HG02759 (cell line): Measurements from ENCODE around the gene KIAA0232.
"Not testable (repeated sequence)": the region's sequence is repeated elsewhere in the genome, so short reads cannot be mapped to it uniquely, and the experiment has no call there.

Source experiments
- ATAC-seq: cut with Tn5 transposase; IDR thresholded peaks from one replicate; pipeline ENCODE4 v1.9.1; 2021; ENCODE audit warnings: mild to moderate bottlenecking, moderate library complexity; ENCODE audit not compliant: unreplicated experiment

Gene KIAA0232

DNA sequence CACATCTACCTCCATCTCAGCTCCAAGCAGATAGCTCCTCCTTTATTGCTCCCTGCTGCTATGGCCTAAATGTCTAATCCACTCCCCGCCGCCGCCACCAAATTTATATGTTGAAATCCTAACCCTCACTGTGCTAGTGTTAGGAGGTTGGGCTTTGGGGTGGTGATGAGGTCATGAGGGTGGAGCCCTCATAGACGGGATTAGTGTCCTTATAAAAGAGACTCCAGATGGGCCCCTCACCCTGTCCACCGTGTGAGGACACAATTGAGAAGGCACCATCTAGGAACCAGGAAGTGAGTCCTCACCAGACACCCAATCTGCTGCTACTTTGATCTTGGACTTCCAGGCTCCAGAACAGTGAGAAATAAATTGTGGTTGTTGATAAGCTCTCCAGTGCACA is 113.5 kb downstream of the KIAA0232 start:
- no peak for ATAC-seq

DNA sequence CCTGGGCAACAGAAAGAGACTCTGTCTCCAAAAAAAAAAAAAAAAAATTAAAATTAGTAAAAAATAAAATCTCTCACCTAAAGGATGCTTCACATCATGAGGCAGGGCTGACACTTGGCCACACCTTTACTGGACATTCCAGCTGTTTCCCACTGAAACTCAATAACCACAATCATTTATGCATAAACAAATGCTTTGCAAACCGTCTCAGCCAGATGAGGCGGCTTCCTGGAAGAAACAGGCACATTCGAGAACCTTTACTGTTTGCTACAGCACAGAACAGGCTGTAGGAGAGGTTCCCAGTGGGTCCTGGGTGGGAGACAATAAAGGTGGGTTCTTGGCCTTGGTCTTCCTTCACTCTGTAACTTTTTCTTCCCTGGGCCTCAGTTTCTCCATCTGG is 116.2 kb downstream of the KIAA0232 start:
- ATAC-seq: no peak

DNA sequence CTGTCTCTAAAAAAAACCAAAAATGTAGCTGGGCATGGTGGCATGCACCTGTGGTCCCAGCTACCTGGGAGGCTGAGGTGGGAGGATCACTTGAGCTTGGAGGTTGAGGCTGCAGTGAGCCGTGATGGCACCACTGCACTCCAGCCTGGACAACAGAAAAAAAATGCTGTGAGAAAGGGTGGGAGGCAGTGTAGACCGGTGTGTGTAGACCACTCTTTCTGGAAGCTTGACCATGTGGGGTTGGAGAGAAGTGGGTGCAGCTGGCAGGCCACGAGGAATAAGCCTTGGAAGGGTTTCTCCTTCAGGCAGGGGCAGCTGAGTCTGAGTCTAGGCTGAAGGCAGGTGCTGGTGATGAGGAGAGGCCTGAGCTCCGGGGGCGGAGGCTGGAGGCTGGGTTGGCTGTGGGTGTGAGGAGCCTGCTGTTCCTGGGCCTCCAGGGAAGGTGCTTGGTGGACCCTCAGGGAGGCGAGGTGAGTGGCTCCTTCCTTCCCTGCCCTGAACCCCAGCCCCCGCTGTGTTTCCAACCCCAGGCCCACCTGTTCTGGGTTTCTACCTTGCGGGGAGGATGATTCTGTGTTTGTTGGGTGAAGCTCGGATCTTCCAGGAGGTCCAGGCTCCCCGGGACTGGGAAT is 117.8 kb downstream of the KIAA0232 start:
- no peak for ATAC-seq

DNA sequence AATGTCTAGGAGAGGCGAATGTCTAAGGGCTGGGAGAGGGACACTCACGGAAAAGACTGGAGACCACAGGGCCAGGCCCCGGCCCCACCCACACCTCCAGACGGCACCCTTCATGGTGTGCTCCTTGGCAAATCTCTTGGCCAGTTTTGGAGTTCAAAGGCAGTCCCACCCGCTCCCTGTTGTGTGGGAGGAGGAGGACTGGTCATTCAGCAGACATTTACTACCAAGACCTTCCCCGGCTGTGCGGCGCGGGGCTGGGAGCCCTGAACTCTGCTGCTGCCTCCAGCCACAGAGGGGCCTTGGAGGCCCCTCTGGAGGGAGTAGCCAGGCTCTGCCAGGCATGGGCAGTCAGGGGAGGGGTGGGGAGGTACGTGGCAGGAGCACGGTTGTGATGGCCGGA is 118.4 kb downstream of the KIAA0232 start:
- no peak for ATAC-seq

DNA sequence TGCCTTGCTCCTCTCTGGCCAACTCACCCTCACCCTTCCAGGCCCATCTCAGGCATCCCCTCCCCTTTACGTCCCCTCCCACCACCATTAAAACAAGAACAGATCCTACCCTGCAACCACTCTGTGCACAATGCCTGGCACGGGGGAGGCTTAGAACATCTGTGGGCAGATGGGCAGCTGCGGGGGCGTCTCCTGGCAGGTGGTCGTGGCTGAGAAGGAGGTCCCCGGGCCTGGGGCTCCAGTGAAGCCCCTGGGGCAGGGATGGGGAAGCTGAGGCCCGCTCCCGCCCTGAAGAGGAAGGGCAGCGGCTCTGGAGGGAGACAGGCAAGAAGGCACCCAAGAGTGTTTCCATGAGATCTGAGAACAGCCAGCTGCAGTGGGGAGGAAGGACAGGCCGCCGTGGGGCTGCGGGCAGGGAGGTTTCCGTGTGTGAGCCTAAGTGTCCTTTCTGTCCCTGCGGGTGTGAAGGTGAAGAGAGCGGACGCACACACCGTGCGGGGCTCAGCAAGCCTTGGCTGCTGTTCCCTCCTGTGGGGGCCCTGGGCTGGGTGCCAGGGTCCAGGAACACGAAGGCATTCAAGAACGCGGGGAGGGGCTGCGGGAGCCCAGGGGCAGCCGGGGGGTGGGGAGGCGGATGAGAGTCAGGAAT is 119.3 kb downstream of the KIAA0232 start:
- no peak for ATAC-seq

DNA sequence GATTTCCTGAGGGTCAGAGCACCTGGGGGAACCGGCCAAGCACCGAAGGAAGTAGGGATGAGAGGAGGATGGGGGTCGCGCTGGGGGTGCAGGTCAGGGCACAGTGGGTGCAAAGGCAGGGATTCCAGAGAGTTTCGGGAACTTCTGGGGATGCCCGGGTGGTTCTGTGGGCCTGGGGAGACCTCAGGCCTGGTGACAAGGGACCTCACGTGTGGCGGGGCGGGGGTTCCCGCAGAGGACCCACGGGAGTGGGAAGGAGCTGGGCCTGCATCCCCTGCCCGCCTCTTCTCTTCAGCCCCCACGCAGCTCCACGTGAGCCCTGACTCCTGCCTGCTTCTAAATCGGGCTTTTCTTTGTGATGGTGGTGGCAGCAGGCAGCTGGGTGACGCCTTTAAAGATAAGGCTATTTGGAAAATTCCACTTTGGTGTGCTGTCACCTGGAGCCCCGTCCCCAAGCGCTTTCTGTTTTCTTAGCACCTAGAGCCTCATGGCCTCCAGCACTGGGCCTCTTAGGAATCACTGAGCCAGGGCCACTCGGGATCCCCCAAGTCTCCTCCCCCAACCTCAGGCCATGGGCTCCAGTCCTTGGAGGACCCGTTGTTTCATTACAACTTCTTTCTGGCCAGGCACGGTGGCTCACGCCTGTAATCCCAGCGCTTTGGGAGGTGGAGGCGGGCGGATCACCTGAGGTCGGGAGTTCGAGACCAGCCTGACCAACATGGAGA is 120.0 kb downstream of the KIAA0232 start:
- no peak for ATAC-seq

DNA sequence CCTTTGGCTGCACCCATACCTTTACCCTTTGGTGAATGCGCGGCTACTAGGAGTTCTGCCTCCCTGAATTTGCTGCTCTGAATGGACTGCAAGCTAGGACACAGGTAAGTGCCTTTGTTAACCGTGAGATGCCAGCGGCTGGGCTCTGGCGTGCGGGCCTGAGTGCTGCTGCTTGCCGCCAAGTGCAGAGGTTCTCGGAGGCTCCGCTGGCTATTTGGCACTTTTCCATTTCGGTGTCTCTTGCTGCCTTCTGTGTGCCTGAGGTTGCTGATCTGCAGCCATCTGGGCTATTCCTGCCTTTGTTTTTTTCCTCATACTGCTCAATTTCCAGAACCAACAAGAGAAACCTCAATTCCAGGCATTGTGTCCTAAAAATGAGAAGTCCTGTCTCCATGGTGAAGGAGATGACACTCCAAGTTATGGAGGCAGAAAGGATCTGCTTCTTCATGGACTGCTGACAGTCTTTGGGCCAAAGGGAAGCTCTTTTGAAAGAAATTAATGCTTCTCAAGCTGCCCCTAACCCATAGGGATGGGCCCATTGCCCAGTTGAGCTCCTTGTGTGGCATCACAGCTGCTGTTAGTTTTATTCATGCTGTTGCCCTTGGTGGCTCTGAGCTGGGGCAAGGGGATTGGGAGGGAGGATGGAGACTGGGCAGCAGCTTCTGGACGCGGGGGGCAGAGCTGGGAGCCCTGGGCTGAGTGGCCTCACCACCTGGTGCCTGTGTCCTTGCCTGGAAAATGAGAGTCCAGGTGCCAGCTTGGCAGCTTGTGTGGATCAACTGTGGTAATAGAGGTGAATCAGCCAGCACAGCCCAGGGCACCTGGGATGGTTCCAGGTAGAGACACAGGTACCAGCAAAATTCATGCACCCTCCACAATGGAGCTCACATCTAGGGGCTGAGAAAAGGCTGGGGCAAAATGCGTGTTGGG is 123.3 kb downstream of the KIAA0232 start:
- ATAC-seq: no peak

DNA sequence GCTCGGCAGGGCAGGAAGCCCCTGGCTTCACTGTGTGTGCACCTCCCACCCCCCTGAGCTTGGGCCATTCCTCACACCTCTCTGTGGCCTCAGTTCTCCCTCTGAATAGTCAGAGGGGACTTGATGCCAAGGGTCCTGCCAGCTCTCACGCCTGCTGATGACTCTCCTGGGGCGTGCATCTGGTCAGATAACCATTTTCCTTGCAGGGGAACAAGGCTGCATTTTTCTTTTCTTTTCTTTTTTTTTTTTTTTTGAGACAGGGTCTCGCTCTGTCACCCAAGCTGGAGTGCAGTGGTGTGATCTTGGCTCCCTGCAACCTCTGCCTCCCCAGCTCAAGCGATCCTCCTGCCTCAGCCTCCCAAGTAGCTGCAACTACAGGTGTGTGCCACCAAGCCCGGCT is 124.0 kb downstream of the KIAA0232 start:
- ATAC-seq: not testable (repeated sequence)

DNA sequence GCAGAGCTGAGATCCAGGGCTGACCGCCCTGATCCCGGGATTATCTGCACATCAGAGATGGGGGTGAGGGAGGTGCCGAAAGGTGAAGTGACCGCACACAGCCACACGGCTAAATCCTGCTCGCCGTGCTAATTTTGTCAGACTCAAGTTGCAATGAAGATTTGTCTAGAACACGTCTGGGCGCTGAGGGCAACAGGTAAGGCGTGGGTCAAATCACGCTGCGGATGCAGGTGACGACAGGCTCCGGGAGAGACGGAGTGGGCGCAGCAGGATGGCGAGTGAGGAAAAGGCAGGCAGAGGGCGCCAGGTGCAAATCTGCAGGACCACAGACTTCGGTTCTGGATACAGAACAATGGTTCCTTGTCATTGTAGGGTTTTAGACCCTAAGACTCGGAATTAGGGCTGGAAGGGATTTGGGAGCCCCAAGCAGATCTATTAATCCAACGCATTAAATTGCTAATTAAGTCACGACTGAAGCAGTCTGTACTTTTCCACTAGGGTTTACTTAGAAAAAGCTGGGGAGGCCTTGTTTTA is 125.2 kb downstream of the KIAA0232 start:
- no peak for ATAC-seq

DNA sequence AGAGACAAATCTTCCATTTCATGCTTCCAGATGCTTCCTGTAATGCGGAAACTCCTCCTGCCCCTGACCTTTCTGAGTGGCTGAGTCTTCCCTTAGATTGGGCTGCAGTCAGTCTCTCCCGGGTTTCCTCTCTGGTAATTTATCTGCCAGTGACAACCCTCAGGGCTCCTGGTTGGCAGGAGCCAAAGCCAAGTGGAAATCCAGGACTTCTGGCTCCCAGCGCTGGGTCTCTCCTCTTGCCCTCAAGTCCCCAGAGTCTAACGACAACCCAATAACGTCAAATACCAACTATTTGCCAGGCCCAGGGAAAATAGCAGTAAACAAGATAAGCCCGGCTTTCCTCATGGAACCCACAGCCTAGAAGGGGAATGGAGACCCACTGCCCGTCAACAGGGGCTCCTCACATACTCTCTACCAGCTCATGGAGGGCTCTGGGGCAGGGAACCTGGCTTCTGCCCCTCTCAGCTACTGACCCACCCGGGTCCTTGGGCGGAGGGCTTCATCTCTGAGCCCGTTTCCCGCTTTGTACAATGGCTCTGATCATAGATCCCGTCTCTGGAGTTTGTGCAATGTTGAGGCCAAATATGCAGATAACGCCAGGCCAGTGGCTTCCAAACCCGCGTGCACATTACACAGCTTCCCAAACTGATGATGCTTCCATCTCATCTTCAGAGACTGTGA is 126.0 kb downstream of the KIAA0232 start:
- ATAC-seq: no peak

DNA sequence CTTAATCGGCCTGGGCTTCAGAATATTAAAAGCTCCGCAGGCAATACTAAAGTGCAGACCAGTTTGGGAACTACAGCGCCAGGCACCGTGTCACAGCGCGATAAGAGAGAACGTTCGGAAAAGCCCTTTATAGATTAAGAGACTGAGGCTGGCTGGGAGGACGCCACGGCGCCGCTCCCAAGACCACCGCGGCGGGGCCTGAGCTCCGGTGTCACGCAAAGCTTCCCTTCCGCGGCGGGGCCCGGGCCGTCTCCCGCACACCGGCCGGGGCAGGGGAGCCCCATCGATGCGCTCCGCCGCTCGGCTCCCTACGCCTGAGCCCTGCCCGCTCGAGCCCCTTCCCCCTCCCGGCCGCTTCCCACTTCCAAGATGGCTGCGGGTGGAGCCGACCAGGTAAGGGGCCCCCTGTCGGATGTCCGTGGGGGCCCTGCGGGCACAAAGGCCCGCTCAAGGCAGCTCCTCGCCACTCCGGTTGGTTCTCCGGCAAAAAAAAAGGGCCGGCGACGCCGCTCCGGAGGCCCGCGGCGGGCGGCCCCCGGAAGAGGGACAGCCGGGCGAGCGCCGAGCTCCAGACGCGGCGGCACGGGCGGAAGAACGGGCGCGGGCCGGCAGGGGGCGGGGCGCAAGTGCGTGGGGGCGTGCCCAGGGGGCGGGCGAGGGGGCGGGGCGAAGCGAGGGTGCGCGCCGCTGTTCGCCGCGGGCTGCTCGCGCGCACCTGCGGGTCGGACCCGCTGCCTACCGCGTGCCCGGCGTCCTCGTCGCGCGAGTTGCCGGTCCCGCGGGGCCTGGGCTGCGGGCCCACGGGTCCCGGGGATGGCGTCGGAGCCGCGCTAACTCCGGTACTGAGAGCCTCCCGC is 126.8 kb downstream of the KIAA0232 start, which contains the start of gene TBC1D14:
Gene TBC1D14, plus strand, starts transcription at position 714 of the 857 bp plus-strand sequence. CDS start 13,564 bp downstream, outside the sequence.
- peak; percentile 87 for ATAC-seq

DNA sequence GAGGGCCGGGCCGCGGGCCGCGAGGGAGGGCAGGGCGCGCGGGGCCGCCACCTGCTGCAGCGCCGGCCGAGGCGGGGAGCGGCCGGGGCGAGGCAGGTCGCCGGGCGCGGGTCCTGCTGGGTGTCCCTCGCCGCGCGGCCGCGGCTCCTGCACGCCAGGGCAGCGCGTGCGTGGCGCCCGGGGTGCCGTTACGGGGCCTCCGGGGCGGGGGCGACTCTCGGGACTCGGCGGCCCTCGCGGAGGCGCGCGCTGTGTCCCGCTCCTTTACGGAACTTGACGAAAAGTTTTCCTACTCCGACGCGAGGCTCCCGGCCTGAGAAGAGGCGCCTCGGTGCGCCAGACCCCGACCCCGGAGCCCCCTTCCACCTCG is 127.4 kb downstream of the KIAA0232 start:
- peak; percentile 40 for ATAC-seq

DNA sequence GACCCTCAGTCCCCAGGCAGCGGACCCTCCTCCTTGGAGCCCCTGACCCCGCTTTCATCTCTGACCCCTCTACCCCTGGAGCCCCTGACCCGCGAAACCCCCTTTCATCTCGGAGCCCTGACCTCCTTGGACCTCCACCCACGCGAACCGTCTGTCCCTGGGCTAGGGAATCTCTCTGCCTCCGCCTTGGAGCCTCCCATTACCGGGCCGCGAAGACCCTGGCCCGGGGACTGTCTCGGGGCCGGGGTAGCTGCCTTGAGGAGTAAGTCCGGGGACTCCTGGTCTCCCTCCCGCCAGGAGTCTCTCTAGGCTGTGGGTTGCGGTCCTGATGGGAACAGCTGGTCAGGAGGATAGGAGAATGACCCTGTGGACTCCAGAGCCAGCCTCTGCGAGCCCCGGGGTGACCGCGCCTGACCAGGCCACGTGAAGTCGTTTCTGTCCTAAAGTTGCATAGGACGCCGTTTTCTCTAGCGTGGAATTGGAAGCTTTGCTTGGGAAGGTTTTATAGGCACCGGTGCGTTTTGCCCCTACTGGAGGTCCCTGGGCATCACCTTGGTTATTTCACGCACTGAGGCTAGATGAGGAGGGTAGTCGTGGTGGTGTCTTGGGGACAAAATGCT is 127.9 kb downstream of the KIAA0232 start:
- no peak for ATAC-seq

DNA sequence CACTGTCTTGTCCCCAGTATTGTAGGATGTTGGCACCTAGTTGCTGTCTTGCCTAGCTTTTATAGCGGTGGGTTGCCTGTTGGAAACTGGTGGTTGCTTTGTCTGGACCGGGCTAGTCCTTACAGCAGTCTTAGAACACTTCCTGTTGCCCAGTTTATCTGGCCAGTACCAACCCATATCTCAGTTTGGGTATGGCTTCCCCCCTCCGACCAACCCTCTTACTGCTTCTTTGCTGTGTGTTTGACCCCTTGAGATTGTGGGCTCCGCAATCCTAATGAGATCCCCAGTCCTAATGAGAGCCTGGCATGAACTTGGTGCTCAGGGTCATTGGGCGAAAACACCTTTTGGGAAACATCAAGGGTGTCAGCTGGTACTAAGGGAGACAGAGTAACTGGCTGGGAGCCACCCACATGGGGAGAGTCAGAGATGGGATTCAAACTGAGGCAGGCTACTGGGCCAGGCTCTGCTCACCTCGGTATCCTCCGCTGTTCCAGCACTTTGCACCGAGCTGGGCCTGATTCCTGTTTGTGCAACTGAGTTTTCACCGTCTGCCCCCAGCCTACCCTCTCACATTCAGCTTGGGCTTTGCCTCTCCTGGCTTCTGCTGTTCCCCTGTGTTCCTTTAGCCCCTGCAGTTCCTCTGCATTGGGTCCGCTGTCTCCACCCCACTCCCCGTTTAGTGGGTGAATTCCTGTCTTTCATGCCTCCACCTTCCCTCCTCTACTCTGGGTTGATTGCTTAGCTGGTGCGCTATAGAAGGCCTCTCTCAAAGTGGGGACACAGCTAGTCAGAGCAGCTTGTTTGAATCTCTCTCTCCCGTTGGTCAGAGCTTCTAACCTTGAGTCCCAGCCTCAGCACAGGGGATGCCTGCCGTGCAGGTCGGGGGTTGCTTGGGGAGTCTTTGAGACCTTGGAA is 128.7 kb downstream of the KIAA0232 start:
- ATAC-seq: no peak

DNA sequence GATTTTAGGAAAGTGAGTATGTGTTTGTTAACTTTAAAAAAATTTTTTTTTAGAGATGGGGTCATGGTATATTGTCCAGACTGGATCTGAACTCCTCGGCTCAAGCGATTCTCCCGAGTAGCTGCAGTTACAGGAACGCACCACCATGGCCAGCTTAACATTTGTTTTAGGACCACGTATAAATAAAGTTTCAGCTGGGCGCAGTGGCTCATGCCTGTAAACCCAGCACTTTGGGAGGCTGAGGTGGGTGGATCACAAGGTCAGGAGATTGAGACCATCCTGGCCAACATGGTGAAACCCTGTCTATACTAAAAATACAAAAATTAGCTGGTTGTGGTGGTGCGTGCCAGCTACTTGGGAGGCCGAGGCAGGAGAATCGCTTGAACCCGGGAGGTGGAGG is 129.4 kb downstream of the KIAA0232 start:
- ATAC-seq: not testable (repeated sequence)

DNA sequence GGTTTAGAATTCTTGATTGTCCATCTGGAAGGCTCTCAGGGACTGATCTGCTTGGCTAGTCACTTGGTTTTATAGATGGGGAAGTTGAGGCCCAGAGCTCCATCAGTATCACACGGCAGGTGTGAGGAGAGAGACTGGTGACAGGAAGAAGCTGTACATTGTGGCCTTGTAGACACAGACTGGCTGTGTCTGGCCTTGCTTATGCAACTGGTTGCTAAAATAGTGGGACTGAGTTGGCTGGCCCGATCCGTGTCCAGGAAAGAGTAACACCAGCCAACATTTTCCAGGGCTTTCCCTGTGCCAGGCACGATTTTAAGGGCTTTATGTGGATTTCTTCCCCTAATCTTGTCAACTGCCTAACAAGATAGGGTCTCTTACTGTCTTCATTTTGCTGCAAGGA is 129.9 kb downstream of the KIAA0232 start:
- no peak for ATAC-seq

DNA sequence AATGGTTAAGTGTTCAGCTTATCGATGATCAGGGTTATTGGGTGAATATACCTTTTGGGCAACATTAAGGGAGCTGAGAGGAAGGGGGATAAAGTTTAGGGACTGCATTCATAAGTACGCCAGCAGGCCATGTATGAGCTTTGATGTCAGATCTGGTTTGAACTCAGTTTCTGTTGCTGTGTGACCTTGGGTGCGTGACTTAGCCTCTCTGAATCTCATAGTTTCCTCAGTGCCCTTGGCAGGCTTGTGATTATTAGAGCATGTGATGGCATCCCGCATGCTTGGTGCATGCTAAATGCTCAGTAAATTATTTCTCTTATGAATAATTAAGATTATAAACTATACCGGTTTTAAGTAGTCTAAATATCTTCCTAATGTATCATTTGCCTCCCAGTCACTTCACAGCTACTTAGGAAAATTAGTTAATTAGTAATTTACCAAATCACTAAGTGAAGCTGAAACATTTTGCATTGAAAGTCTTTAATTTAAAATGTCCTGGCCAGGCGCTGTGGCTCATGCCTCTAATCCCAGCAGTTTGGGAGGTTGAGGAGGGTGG is 130.9 kb downstream of the KIAA0232 start:
- ATAC-seq: no peak
